ENCODE results near the gene CTBP2. TPM values are rescaled to one million over a fixed set of nuclear protein-coding genes. Genes with fewer than 3 reads are reported as not detected.

Gene CTBP2
- total and polyA plus RNA-seq, 10 of the 15 experiments (the other 5 are each of a cell fraction or from before 2014, with no cell fraction given), result 0.02 to 0.72 (median 0.06) TPM; not detected in 2

DNA sequence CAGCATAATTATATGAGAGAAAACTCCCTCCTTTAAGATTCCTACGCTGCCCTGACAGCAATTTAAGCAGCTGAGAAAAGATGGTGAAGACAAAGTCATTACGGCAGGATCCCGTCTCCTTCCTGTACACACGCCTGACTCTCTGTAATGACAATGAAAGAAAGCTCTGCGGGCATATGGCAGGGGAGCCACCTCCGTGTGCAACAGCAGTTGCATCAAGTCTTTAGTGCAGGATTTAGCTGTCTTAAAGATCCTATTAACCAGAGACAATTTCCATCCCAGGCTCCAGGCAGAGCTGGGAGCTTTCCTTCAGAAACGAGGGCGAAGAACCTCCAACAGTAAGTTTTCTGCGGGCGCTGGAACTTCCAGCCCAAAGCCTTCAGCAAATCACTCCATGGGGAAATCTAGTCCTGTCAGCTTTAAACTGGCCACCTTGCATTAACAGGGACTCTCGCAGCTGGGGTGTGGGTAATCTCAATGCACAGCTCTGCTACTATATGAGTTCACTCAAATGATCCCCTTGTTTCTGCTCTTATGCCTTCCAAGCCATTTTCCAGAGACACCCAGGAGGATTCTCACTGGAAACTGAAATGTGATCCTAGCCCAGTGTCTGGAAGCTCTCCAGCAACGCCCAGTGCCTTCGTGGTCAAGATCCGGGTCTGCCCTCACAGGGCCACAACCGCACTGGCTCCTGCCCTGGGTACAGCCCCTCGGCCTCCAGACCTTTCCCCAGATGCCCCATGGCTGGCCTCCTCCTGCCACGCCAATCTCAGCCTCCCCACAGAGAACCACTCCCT is 74.9 kb downstream of the CTBP2 start:
- Histone ChIP-seq H2AFZ (ENCODE audit: control insufficient read depth, low read depth, low read length) (no peak overlapping the region), H3K4me3 (no peak overlapping the region), H3K36me3 (ENCODE audit: control insufficient read depth in 2 of 2, insufficient read depth in 2 of 2, low read length in 1 of 2) (no peaks in the 10 kb centered on the region), H3K27me3 (replicated peaks in 1 of 2; ENCODE audit: control insufficient read depth in 2 of 2, insufficient read depth in 2 of 2, low read length in 1 of 2) (peaks cover 0 to 6% of the 10 kb centered on the region in 2 experiments; a peak in 2 of 4 replicates), H3K4me2 (ENCODE audit: control insufficient read depth, insufficient read depth) (no peak overlapping the region), H3K9me3 (replicated peaks; ENCODE audit: control insufficient read depth, insufficient read depth, low read length) (no peaks in the 10 kb centered on the region), H3K9ac (ENCODE audit: control insufficient read depth, insufficient read depth, low read length) (no peak overlapping the region), H4K20me1 (ENCODE audit: control insufficient read depth, insufficient read depth) (no peaks in the 10 kb centered on the region), H3K79me2 (ENCODE audit: control insufficient read depth, insufficient read depth, low read length) (no peaks in the 10 kb centered on the region), H3K4me1 (ENCODE audit: control insufficient read depth, insufficient read depth, low read length) (no peaks in the 10 kb centered on the region), H3K27ac (ENCODE audit: control insufficient read depth, insufficient read depth) (no peak overlapping the region)
- DNase-seq (ENCODE audit: low read depth, low spot score) (no peak), FAIRE-seq (no peak), ATAC-seq (no peak)
- ChIA-PET POLR2A (no interaction called here), CTCF (no interaction called here), RAD21 (ENCODE audit: unreplicated experiment) (no interaction called here), SMC1A (ENCODE audit: uncharacterized antibody, unreplicated experiment) (no interaction called here)
- no TSS peak for BruUV-seq (replicated peaks)
- intact Hi-C loops (cut with micrococcal nuclease; ENCODE audit: unreplicated experiment), result no loop called here
- WGBS (ENCODE audit: insufficient coverage, insufficient replicate concordance, low lambda C conversion rate, missing lambda C conversion rate), result 44% methylated on average over 17 of the region's 17 CpGs
- in situ Hi-C loops (cut with MboI), result no loop called here
- TF ChIP-seq HDGF (IDR thresholded peaks at IDR 0.05), result no peak
- TF ChIP-seq, protein P1, sequence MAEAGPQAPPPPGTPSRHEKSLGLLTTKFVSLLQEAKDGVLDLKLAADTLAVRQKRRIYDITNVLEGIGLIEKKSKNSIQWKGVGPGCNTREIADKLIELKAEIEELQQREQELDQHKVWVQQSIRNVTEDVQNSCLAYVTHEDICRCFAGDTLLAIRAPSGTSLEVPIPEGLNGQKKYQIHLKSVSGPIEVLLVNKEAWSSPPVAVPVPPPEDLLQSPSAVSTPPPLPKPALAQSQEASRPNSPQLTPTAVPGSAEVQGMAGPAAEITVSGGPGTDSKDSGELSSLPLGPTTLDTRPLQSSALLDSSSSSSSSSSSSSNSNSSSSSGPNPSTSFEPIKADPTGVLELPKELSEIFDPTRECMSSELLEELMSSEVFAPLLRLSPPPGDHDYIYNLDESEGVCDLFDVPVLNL (IDR thresholded peaks at IDR 0.05; ENCODE audit: low read depth, low read length), result no peak
- no peak for TF ChIP-seq SUPT20H (IDR thresholded peaks at IDR 0.05; ENCODE audit: borderline replicate concordance, control insufficient read depth, low read depth, low read length)
- TF ChIP-seq, protein P2, sequence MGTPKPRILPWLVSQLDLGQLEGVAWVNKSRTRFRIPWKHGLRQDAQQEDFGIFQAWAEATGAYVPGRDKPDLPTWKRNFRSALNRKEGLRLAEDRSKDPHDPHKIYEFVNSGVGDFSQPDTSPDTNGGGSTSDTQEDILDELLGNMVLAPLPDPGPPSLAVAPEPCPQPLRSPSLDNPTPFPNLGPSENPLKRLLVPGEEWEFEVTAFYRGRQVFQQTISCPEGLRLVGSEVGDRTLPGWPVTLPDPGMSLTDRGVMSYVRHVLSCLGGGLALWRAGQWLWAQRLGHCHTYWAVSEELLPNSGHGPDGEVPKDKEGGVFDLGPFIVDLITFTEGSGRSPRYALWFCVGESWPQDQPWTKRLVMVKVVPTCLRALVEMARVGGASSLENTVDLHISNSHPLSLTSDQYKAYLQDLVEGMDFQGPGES (IDR thresholded peaks at IDR 0.05), result no peak
- no peak for TF ChIP-seq ASH2L (IDR thresholded peaks at IDR 0.05; ENCODE audit: borderline replicate concordance, low read depth)
- TF ChIP-seq TCF12 (IDR thresholded peaks at IDR 0.05; ENCODE audit: low read depth, low read length), result no peak
- no peak for TF ChIP-seq MEF2B (IDR thresholded peaks at IDR 0.05; ENCODE audit: partially characterized antibody, poor library complexity, severe bottlenecking)
- no peak for TF ChIP-seq SIX5 (IDR thresholded peaks at IDR 0.05; ENCODE audit: low read depth, low read length, severe bottlenecking)
- TF ChIP-seq YBX1 (IDR thresholded peaks at IDR 0.05), result no peak
- TF ChIP-seq IRF4 (IDR thresholded peaks at IDR 0.05; ENCODE audit: low read depth, low read length), result no peak
- TF ChIP-seq KDM1A (IDR thresholded peaks at IDR 0.05; ENCODE audit: borderline replicate concordance), result no peak
- TF ChIP-seq ZNF622 (IDR thresholded peaks at IDR 0.05), result no peak
- no peak for TF ChIP-seq BHLHE40 (IDR thresholded peaks at IDR 0.05; ENCODE audit: borderline replicate concordance in 1 of 2, low read depth in 2 of 2, low read length in 1 of 2)
- TF ChIP-seq IKZF1 (conservative IDR thresholded peaks at IDR 0.05), result no peak

Data from GM12878 (cell line).